HL-60/S4 treated with retinoic acid at 250 ng/mL for 4 days and 3 days (cell line): ENCODE measurements around the gene FFAR3.
"Not testable (repeated sequence)": the region's sequence is repeated elsewhere in the genome, so short reads cannot be mapped to it uniquely, and the experiment has no call there.

Experiments
- in situ Hi-C: fragments of 300-500 bp; cut with MboI; formaldehyde crosslinking; loops from 2 replicates; pipeline ENCODE4 v1.7.0; 2022; ENCODE audit warnings: low sequenced_read_pairs

The FFAR3 gene

GRCh38 chr19:35399231-35399630 lies 41.0 kb downstream of the FFAR3 start:
- in situ Hi-C loops = no loop called here

DNA sequence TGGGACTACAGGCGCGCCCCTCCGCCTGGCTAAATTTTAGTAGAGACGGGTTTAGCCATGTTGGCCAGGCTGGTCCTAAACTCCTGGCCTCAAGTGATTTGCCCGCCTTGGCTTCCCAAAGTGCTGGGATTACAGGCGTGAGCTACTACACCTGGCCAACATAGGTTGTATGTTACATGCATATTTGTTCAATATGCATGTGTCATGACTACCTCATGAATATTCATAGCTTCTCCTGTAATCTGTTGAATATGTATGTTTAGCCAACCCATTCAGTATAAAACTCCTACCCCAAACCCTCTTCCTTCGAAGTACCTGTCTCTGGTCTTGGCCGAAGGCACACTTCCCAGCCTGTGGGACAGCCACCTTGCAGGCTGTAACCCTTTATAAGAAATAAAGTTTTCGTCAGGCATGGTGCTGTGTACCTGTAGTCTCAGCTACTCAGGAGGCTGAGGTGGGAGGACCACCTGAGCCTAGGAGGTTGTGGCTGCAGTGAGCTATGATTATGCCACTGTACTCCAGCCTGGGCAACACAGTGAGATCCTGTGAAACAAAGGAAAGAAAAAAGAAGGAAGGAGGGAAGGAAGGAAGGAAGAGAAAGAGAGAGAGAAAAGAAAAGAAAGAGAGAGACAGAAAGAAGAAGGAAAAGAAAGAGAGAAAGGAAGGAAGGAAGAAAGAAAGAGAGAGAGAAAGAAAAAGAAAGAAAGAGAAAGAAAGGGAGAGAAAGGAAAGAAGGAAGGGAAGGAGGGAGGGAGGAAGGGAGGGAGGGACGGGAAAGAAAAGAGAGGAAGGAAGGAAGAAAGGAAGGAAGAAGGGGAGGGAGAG lies 41.9 kb downstream of the FFAR3 start:
- in situ Hi-C loops = no loop called here

DNA sequence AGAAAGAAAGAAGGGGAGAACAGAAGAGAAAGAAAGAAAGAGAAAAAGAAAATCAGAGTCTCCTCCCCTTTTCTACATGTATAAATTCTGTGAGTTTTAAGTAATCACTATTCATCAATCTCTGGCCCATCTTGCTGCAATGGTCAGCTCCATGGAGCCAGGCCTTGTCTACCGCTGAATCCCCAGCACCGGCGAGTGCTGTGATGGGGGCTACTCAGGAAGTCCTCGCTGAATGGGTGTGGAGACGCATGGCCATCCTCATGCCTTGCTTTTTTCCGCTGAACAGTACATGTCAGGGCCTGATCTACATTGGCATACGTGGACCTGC lies 42.5 kb downstream of the FFAR3 start:
- in situ Hi-C loops = no loop called here

DNA sequence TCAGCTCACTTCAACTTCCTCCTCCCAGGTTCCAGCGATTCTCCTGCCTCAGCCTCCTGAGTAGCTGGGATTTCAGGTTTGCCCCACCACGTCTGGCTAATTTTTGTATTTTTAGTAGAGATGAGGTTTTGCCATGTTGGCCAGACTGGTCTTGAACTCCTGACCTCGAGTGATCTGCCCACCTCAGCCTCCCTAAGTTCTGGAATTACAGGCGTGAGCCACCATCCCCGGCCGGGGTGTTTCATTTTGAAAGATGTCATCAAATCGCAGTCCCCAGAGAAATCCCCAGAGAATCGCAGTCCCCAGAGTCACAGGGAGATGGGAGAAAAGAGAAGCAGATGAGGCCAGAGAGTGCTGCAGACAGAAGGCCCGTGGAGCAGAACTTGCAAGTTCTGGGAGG lies 43.2 kb downstream of the FFAR3 start:
- in situ Hi-C loops = not testable (repeated sequence)

GRCh38 chr19:35403116-35403760 lies 45.0 kb downstream of the FFAR3 start:
- in situ Hi-C loops = no loop called here

GRCh38 chr19:35404879-35405622 lies 46.8 kb downstream of the FFAR3 start:
- in situ Hi-C loops = no loop called here

DNA sequence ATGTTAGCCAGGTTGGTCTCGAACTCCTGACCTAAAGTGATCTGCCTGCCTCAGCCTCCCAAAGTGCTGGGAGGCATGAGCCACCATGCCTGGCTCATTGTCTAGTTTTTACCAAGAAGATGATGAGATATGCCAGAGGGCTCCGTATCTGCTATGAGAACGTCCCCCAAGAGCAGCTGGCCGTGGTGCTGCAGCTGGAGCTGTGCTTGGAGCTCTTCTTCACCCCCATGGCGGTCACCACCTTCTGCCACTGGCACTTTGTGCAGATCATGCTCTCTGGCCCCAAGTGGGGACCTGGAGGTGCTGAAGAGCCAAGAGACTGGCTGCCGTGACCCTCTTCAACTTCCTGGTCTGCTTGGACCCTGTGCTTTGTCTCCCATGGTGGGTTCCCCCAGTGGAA lies 49.4 kb downstream of the FFAR3 start:
- in situ Hi-C loops = no loop called here

GRCh38 chr19:35408284-35409171 lies 50.3 kb downstream of the FFAR3 start:
- in situ Hi-C loops = no loop called here

- in situ Hi-C loops = no loop called here
Measured at GRCh38 chr19:35409191-35409590, 50.9 kb downstream of the FFAR3 start.
